GM21526 (cell line): ENCODE measurements around the gene LRRC45.

Source experiments
- ATAC-seq: cut with Tn5 transposase; IDR thresholded peaks from one replicate; pipeline ENCODE4 v1.9.1; 2021; ENCODE audit warnings: moderate library complexity; ENCODE audit not compliant: unreplicated experiment, low FRiP score

LRRC45 gene

DNA sequence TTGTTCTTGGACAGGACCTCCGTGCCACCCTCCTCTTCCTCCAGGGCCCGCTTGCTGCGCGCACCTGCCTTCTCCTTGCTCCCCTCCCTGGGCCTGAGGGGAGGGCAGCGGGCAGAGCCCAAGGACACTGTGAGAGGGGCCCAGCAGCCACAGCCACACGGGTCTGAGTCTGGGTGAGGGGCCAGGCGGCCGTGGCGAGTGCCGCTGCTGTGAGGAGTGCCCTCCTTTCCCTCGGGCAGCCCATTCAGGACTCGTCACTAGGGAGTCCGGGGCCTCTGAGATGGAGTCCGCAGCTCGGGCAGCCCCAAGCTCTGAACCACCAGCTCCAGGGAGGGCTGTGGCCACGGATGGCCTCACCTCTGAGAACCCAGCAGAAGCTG, 36.9 kb downstream of the LRRC45 start:
- no peak for ATAC-seq

DNA sequence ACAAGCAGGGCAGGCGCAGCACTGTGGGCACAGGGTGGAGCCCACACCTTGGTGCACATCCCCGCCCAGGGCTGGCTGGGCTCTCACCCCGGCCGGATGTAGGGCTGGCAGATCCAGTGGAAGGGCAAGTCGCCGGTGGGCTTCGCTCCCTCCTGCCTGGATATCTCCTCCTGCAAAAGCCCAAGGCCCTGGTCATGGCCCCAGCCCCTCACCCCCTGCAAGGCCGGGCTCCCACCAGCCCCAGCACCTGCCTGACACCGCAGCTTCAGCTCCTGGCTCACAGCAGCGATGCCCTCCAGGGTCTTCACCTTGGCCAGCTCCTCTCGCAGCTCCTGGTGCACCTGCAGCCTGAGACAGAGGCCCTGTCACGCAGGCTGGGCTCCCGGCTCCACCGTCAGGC, 37.5 kb downstream of the LRRC45 start:
- no peak for ATAC-seq

- no peak for ATAC-seq
Observed at GRCh38 chr17:82061047-82061925, 38.2 kb downstream of the LRRC45 start.

DNA sequence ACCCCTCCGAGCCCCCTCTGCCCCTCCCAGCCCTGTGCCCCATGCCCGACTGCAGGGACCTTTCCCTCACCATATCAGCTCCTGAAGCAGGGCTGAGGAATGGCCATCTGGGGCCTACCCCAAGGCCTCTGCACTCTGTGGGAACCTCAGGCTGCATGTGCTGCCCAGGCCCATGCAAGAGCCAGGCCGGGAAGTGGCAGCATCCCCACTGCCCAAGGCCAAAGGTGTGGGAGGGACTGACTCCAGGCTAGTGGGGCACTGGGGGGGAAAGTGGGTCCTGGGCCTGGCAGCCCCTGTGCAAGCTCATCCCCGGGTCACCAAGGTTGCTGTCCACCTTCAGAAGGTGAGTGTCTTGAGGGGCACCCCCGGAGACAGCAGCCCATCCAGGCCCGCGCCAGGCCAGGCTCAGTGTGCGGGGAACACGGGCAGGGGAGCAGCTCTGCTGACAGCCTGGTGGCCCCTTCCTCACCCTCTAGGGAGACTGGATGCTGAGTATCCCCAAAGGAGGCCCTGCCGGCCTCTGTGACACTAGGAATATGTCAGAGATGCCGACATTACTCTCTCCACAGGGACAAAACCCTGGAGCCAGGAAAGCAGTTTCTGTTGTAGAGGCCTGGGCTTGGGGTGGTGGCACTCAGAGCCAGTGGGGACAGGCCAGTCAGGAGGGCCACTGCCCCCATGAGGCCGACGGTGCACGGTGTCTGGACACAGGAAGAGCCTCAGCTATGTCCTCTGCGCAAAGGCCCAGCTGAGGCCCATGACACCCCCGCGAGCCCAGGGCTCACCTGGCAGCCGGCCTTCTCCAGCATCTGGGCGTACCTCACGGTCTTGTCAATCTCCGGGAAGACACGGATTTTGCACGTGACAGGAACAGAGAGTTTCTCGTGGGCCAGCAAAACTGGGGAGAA, 39.2 kb downstream of the LRRC45 start:
- ATAC-seq: no peak

GRCh38 chr17:82062984-82063368, 39.9 kb downstream of the LRRC45 start:
- no peak for ATAC-seq

- ATAC-seq: no peak
Observed at GRCh38 chr17:82063424-82064415, 40.6 kb downstream of the LRRC45 start.

DNA sequence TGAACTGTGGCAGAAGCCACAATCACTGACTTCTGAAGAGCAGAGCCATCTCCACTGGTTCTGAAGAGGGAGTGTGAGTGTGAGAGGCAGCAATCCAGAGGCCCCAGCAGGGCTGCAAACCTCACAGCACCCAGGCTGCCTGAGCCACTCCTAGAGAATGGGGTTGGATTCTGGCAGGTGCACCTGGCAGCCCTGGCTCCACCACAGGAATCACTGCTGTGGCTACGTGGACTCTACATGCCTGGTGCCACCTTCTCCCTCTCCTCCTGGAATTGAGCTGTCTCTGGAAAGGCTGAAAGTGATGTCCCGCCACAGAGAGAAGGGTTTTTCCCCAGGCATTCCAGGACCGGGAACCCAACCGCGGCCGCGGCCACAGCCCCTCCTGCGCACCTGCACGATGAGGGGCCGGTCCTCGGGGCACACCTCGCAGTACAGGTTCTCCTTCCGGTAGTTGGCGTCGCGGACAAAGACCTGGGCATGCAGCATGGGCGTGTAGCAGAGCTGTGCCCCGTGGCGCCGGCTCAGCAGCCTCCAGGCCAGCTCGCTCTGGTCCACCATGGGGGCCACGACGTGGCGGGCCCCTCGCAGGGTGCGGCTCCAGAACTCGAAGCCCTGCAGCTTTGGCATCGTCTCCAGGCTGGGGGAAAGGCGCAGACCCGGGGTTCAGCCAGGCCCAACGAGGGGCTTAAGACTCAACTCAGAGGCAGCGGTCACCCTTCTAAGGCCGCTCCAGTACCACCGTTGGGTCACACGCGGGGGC, 41.5 kb downstream of the LRRC45 start:
- ATAC-seq: no peak

DNA sequence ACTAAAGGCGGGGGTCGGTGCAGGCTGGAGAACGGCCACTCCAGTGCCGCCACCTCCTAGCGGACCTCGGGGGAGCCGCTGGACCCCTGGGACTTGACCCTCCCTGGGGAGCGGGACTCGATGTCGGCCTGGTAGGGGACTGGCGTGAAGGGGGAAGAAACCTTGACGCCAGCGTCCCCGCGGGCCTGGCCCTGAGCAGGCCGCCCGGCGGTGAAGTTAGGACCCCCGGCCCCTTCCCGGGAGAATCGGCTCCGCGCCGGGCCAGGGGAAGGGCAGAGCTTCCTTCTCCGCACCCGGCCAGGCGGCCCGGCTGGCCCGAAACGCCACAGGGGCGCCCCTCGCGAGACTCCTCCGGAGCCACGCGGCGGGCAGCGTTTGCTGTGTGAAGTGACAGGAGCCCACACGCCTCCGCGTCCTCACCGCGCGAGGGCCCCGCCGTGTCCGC, 42.1 kb downstream of the LRRC45 start:
- no peak for ATAC-seq

GRCh38 chr17:82065638-82066303, 42.7 kb downstream of the LRRC45 start, which contains the start of gene DUS1L:
TSS of gene DUS1L (minus strand) at chr17:82065804. CDS start at chr17:82065059, 745 bp downstream.
- peak; percentile 58 for ATAC-seq

DNA sequence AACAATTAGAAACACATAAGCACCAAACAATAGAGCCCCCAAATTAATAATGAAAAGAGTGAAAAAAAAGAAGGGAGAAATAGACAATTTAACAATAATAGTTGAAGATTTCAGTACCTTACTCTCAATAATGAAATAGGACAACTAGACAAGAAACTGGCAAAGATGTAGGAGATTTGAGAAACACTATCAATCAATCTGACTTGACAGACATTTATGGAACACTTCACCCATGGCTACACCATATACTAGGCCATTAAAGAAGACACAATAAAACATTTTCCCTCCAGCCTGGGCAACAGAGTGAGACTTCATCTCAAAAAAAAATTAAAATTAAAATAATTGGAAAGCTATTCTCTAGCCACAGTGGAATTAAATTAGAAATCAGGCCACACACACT, 47.5 kb downstream of the LRRC45 start:
- ATAC-seq: no peak

- no peak for ATAC-seq
Observed at GRCh38 chr17:82072827-82073226, 49.7 kb downstream of the LRRC45 start.

DNA sequence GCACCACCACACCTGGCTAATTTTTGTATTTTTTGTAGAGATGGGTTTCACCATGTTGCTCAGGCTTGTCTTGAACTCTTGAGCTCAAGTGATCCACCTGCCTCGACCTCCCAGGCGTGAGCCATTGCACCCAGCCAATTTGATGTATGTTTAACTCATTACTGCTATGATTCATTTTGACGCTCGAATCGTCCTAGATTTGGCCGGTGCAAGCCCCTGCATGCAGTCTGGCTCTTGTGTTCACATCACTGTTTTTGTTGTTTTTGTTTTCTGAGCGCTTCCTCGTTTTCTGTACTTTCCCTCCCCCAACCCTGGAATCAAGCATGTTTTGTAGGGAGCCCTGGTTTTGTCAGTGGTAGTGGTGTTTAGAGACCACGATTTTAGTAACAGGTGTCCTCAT, 50.3 kb downstream of the LRRC45 start:
- no peak for ATAC-seq

DNA sequence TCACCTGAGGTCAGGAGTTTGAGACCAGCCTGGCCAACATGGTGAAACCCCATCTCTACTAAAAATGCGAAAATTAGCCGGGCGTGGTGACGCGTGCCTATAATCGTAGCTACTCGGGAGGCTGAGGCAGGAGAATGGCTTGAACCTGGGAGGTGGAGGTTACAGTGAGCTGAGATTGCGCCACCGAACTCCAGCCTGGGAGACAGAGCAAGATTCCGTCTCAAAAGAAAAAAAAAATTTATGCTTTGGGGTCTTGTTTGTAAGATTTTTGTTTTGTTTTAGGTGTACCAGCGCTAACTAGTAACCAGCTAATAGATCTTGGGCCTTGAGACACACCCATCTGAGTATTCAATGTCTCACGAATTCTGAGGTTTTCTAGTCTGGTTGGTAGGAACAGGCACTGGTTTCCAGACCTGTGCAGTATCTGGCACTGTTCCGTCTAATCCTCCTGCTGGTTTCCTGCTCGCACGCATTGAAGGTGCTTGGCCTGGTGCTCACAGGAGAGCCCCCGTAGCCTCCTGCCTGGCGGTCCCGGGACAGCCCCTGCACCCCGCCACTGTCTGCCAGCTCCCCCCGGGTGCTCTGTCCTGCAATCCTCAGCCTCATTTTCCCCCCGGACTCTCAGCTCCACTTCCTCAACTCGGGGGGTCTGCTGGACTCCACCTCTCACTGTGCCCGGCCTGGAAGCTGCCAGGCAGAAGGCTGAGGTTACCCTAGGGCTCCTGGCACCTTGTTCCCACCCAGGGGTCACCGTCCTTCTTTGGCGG, 53.1 kb downstream of the LRRC45 start:
- ATAC-seq: no peak

GRCh38 chr17:82076785-82077591, 53.9 kb downstream of the LRRC45 start:
- no peak for ATAC-seq

DNA sequence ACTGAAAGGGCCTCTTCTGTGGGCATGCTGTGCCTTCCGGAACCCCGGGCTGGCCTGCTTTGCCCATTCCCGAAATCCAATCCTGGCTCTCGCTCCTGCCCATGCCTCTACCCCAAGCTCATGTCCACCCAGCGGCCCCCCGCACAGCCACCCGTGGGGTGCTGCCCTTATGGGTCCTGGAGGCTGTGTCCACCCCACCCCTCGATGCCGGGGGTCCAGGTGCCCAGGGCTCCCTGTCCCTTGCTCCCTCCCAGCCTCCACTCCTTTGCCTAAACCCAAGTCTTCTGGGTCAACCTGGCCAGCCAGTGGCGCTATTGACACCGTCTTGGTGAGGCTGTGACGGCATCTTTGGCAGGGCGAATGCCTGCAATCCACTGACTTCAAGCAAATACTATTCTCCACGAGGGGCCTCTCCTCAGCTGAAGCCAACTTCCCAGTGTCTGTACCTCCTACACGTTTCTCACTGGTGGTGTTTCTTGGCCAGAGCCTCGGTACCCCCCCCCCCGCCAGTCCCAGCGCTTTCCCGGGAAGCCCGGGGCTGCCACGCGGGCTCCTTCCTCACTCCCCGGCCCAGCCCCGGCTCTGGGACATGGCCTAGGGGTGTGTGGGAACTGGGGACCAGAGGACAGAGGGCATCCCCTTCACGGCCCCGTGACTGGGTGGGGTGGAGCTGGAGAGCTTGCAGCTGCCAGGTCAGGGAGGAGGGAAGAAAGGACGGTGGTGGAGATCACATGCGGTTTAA, 54.7 kb downstream of the LRRC45 start:
- ATAC-seq: no peak

GRCh38 chr17:82078433-82078832, 55.3 kb downstream of the LRRC45 start:
- no peak for ATAC-seq
